Endothelial cell (in vitro differentiated cells): ENCODE data around the gene ADA. TPM values are rescaled to one million over a fixed set of nuclear protein-coding genes. Genes with fewer than 3 reads are reported as not detected.

ENCODE experiments used
- DNase-seq: peaks from one replicate; pipeline ENCODE4 v3.0.0; 2021; ENCODE audit warnings: low spot score
- H3K27ac Mint-ChIP-seq: one replicate; pipeline ENCODE4 v1.8.0; 2021; ENCODE audit warnings: mixed read lengths, inconsistent platforms; ENCODE audit not compliant: unreplicated experiment
- H3K27me3 Mint-ChIP-seq: one replicate; pipeline ENCODE4 v1.8.0; 2021; ENCODE audit warnings: mild to moderate bottlenecking, moderate library complexity, mixed read lengths, inconsistent platforms; ENCODE audit not compliant: unreplicated experiment
- H3K36me3 Mint-ChIP-seq: one replicate; pipeline ENCODE4 v1.8.0; 2021; ENCODE audit warnings: mild to moderate bottlenecking, low read depth, mixed read lengths, inconsistent platforms; ENCODE audit not compliant: unreplicated experiment
- H3K4me1 Mint-ChIP-seq: one replicate; pipeline ENCODE4 v1.8.0; 2021; ENCODE audit warnings: mild to moderate bottlenecking, mixed read lengths, inconsistent platforms; ENCODE audit not compliant: unreplicated experiment
- H3K4me3 Mint-ChIP-seq: one replicate; pipeline ENCODE4 v1.8.0; 2021; ENCODE audit warnings: mild to moderate bottlenecking, mixed read lengths, inconsistent platforms; ENCODE audit not compliant: unreplicated experiment
- H3K9me3 Mint-ChIP-seq: one replicate; pipeline ENCODE4 v1.8.0; 2021; ENCODE audit warnings: mixed read lengths, inconsistent platforms; ENCODE audit not compliant: unreplicated experiment
- CTCF ChIP-seq: fragments of 200-600 bp; sonication (generic); IDR thresholded peaks from one replicate; pipeline ENCODE4 v1.5.0; 2021; ENCODE audit warnings: antibody characterized with exemption; ENCODE audit not compliant: unreplicated experiment
- total RNA-seq: library from RNA; stranded (reverse); fragmentation: NEBNext Ultra II Directional; extraction: Animal tissue kit (Norgen Biotek cat#: 25700); gene quantifications from one replicate; pipeline ENCODE4 v1.2.1, GENCODE V29; 2021; ENCODE audit not compliant: unreplicated experiment

The ADA gene
- total RNA-seq, 1 donor from 2014 or later = 137 TPM

DNA sequence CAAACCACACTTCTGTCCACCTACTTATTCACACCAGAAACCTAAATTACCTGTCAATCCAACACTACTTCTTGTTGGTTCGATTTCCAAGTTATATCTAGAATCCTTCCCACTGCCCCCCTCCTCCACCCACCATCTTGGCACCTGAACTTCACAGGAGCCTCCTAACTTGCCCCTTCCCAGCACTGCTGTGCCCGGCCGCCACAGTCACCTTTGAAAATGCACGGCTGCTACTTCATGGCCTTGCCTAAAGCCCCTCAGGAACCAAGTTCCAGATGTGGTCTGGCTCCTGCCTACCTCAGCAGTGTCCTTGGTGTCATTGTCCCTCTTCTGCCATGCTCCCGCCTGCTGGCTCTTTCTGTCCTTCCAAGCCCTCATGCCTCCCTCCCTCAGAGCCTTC lies 37.9 kb downstream of the ADA start:
- no peak overlapping the region for H3K27ac Mint-ChIP-seq
- H3K4me3 Mint-ChIP-seq = no peak overlapping the region
- DNase-seq = no peak
- no peaks in the 10 kb centered on the region for H3K9me3 Mint-ChIP-seq
- H3K27me3 Mint-ChIP-seq = peaks cover 7% of the 10 kb centered on the region
- H3K36me3 Mint-ChIP-seq = peaks cover 43% of the 10 kb centered on the region
- H3K4me1 Mint-ChIP-seq = peaks cover 23% of the 10 kb centered on the region
- no peak for TF ChIP-seq CTCF

GRCh38 chr20:44610313-44610962 lies 41.1 kb downstream of the ADA start:
- H3K27ac Mint-ChIP-seq = no peak overlapping the region

DNA sequence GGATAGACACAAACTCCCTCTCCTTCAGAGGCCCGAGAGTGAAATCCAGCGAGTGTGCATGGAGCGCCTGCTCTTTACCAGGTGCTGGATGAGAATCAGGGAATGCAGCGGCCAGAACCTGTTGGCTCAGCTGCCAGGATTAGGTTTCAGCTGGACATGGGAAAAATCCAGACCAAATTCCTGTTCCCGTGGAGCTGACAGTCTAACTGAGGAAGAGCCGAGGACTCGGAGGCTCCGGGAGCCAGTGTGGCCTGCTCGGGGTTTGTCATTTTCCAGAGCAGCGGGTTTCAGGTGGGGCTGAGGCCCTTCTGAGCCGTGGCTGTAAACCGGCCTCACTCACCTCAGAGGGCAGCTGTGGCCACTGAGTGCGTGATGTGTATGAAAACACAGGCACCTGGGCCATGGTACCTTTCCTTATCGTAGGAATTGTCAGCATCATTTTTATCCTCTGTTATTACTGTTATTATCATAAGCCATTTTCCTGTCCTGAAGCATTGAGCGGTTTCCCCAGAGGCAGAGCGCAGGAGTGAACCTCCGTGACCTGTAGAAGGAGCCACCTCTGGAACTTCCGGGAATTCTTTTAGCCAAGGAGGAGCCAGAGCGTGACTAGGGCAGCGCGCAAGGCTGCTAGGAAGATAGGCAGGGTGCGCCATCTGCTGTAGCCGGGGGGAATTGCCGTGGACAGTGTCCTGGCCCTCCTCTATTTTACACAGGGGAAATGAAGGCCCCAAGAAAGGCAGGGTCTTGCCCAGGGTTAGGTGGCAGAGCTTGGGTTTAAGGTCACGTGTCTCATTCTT lies 41.8 kb downstream of the ADA start:
- peaks cover 19% of the 10 kb centered on the region for H3K4me1 Mint-ChIP-seq
- H3K27ac Mint-ChIP-seq = peak overlapping the region; percentile 77
- no peaks in the 10 kb centered on the region for H3K9me3 Mint-ChIP-seq
- TF ChIP-seq CTCF = peak; percentile 76
- H3K36me3 Mint-ChIP-seq = peaks cover 25% of the 10 kb centered on the region
- H3K27me3 Mint-ChIP-seq = peaks cover 7% of the 10 kb centered on the region
- H3K4me3 Mint-ChIP-seq = no peak overlapping the region
- DNase-seq = peak; percentile 94

More at GRCh38 chr20:44610313-44610962, 41.1 kb downstream of the ADA start:
- peak; percentile 24 for TF ChIP-seq CTCF
- Mint-ChIP-seq H3K4me3 (peak overlapping the region; percentile 68), H3K4me1 (peaks cover 19% of the 10 kb centered on the region), H3K9me3 (no peaks in the 10 kb centered on the region), H3K36me3 (peaks cover 31% of the 10 kb centered on the region), H3K27me3 (peaks cover 7% of the 10 kb centered on the region)
- no peak for DNase-seq

- Mint-ChIP-seq H3K36me3 (peaks cover 21% of the 10 kb centered on the region), H3K4me1 (peaks cover 19% of the 10 kb centered on the region), H3K4me3 (no peak overlapping the region), H3K27ac (peak overlapping the region; percentile 34), H3K9me3 (no peaks in the 10 kb centered on the region), H3K27me3 (peaks cover 7% of the 10 kb centered on the region)
- TF ChIP-seq CTCF = no peak
- DNase-seq = no peak
These were observed 42.4 kb downstream of the ADA start for GRCh38 chr20:44609006-44609515.
